Limb (tissue), 2 donors: Measurements from ENCODE around the gene SEC14L5.
"Not testable (repeated sequence)": the region's sequence is repeated elsewhere in the genome, so short reads cannot be mapped to it uniquely, and the experiment has no call there.

Experiments
- DNase-seq, 2 donors: peaks; one replicate each; pipeline ENCODE4 v3.0.0-alpha.2; 2016; ENCODE audit errors: extremely low spot score in 2 of 2

SEC14L5 gene

GRCh38 chr16:5036228-5037156 lies 78.4 kb downstream of the SEC14L5 start:
- DNase-seq: no peak

- DNase-seq: no peak
These were observed 82.3 kb downstream of the SEC14L5 start for GRCh38 chr16:5040451-5040850.

- DNase-seq: no peak
These were observed 83.5 kb downstream of the SEC14L5 start for GRCh38 chr16:5041600-5042133.

GRCh38 chr16:5042574-5043171 lies 84.5 kb downstream of the SEC14L5 start:
- DNase-seq: no peak

GRCh38 chr16:5044011-5044540 lies 85.9 kb downstream of the SEC14L5 start:
- DNase-seq: no peak

- not testable (repeated sequence) for DNase-seq
These were observed 86.5 kb downstream of the SEC14L5 start for GRCh38 chr16:5044581-5044980.

- DNase-seq: no peak
These were observed 87.5 kb downstream of the SEC14L5 start for GRCh38 chr16:5045499-5046115.

GRCh38 chr16:5046914-5047313 lies 88.8 kb downstream of the SEC14L5 start:
- no peak for DNase-seq

- no peak for DNase-seq
These were observed 97.0 kb downstream of the SEC14L5 start for GRCh38 chr16:5054876-5055865.

- no peak for DNase-seq
These were observed 98.2 kb downstream of the SEC14L5 start for GRCh38 chr16:5056352-5056751.

GRCh38 chr16:5058476-5058875 lies 100.3 kb downstream of the SEC14L5 start:
- no peak for DNase-seq

GRCh38 chr16:5059386-5060072 lies 101.4 kb downstream of the SEC14L5 start:
- no peak for DNase-seq

GRCh38 chr16:5060073-5060641 lies 102.0 kb downstream of the SEC14L5 start:
- no peak for DNase-seq

- DNase-seq: no peak
These were observed 103.9 kb downstream of the SEC14L5 start for GRCh38 chr16:5062051-5062450.

- no peak for DNase-seq
These were observed 104.9 kb downstream of the SEC14L5 start for GRCh38 chr16:5062790-5063765.

- peak in 1 of 2 donors; percentile 58 for DNase-seq
These were observed 106.8 kb downstream of the SEC14L5 start for GRCh38 chr16:5064915-5065314.

- no peak for DNase-seq
These were observed 107.2 kb downstream of the SEC14L5 start for GRCh38 chr16:5065326-5065725.

GRCh38 chr16:5065813-5066212 lies 107.7 kb downstream of the SEC14L5 start, which contains the start of gene C16orf89:
TSS of gene C16orf89 (minus strand) at chr16:5065956. CDS start at chr16:5065908, 48 bp downstream.
- no peak for DNase-seq
